Calu3 (cell line): Measurements from ENCODE around the gene SYPL1. TPM values are rescaled to one million over a fixed set of nuclear protein-coding genes. Genes with fewer than 3 reads are reported as not detected.

Experiments used
- BruUV-seq: library from RNA; stranded (reverse); fragments of 400-500 nt; replicated peaks from 2 replicates; lab custom pipeline; 2021; lab: Mats Ljungman, UMichigan
- CTCF ChIA-PET: fragments of 300-600 bp; sonication (Branson Sonifier 250); formaldehyde crosslinking; loops from one replicate; lab custom pipeline; 2022; ENCODE audit warnings: antibody characterized with exemption; lab: Charles Lee
- DNase-seq: peaks from one replicate; pipeline ENCODE4 v3.0.0; 2022
- H3K27ac Mint-ChIP-seq: one replicate; pipeline ENCODE4 v1.8.0; 2022; ENCODE audit warnings: mixed read lengths; ENCODE audit not compliant: unreplicated experiment
- H3K27me3 Mint-ChIP-seq: one replicate; pipeline ENCODE4 v1.8.0; 2022; ENCODE audit warnings: mixed read lengths; ENCODE audit not compliant: unreplicated experiment
- H3K36me3 Mint-ChIP-seq: one replicate; pipeline ENCODE4 v1.8.0; 2022; ENCODE audit warnings: mild to moderate bottlenecking, moderate library complexity, mixed read lengths; ENCODE audit not compliant: insufficient read depth, unreplicated experiment
- H3K4me1 Mint-ChIP-seq: one replicate; pipeline ENCODE4 v1.8.0; 2022; ENCODE audit warnings: mild to moderate bottlenecking, low read depth, mixed read lengths; ENCODE audit not compliant: unreplicated experiment
- H3K4me3 Mint-ChIP-seq: one replicate; pipeline ENCODE4 v1.8.0; 2022; ENCODE audit warnings: mild to moderate bottlenecking, low read depth, moderate library complexity, mixed read lengths; ENCODE audit not compliant: unreplicated experiment
- H3K9me3 Mint-ChIP-seq: one replicate; pipeline ENCODE4 v1.8.0; 2022; ENCODE audit warnings: low read depth, mixed read lengths; ENCODE audit not compliant: unreplicated experiment
- CTCF ChIP-seq: fragments of 200-600 bp; IDR thresholded peaks from one replicate; pipeline ENCODE4 v1.8.0; 2022; ENCODE audit warnings: antibody characterized with exemption; ENCODE audit not compliant: unreplicated experiment
- intact Hi-C: fragments of 100-400 bp; cut with micrococcal nuclease; formaldehyde crosslinking; loops from one replicate; pipeline ENCODE4 v1.10.0; 2022; ENCODE audit not compliant: unreplicated experiment
- total RNA-seq: library from RNA; stranded (reverse); gene quantifications from 2 replicates; pipeline ENCODE4 v1.2.3, GENCODE V29; 2022

Gene SYPL1
- total RNA-seq, 1 experiment from 2014 or later, result 88.3 TPM

GRCh38 chr7:106054156-106054910 lies 57.8 kb downstream of the SYPL1 start:
- peaks cover 16% of the 10 kb centered on the region for H3K4me1 Mint-ChIP-seq

GRCh38 chr7:106053109-106053508 lies 59.0 kb downstream of the SYPL1 start:
- no TSS peak for BruUV-seq
- Mint-ChIP-seq H3K9me3 (no peaks in the 10 kb centered on the region), H3K36me3 (no peaks in the 10 kb centered on the region), H3K27ac (no peak overlapping the region), H3K27me3 (peaks cover 36% of the 10 kb centered on the region), H3K4me1 (peaks cover 7% of the 10 kb centered on the region), H3K4me3 (no peak overlapping the region)
- no peak for TF ChIP-seq CTCF
- intact Hi-C loops, result no loop called here
- CTCF ChIA-PET, result no interaction called here
- no peak for DNase-seq

More at GRCh38 chr7:106054156-106054910, 57.8 kb downstream of the SYPL1 start:
- peaks cover 36% of the 10 kb centered on the region for H3K27me3 Mint-ChIP-seq
- H3K9me3 Mint-ChIP-seq, result no peaks in the 10 kb centered on the region
- H3K36me3 Mint-ChIP-seq, result no peaks in the 10 kb centered on the region
- no peak overlapping the region for H3K27ac Mint-ChIP-seq
- intact Hi-C loops, result no loop called here
- no peak overlapping the region for H3K4me3 Mint-ChIP-seq
- DNase-seq, result no peak
- TF ChIP-seq CTCF, result no peak
- CTCF ChIA-PET, result interaction anchor here (0.6 to 2.0 kb wide), 2 partner anchors 99 to 1900 kb away, joined by 5 to 7 read pairs; no protein-coding TSS in a partner anchor
- BruUV-seq, result no TSS peak

GRCh38 chr7:106052681-106053080 lies 59.4 kb downstream of the SYPL1 start:
- TF ChIP-seq CTCF, result no peak
- CTCF ChIA-PET, result no interaction called here
- H3K4me3 Mint-ChIP-seq, result no peak overlapping the region
- DNase-seq, result no peak
- no peak overlapping the region for H3K27ac Mint-ChIP-seq
- intact Hi-C loops, result no loop called here
- H3K4me1 Mint-ChIP-seq, result peaks cover 3% of the 10 kb centered on the region
- no peaks in the 10 kb centered on the region for H3K36me3 Mint-ChIP-seq
- no peaks in the 10 kb centered on the region for H3K9me3 Mint-ChIP-seq
- no TSS peak for BruUV-seq
- H3K27me3 Mint-ChIP-seq, result peaks cover 36% of the 10 kb centered on the region

- H3K4me3 Mint-ChIP-seq, result no peak overlapping the region
- H3K9me3 Mint-ChIP-seq, result no peaks in the 10 kb centered on the region
- TF ChIP-seq CTCF, result no peak
- intact Hi-C loops, result no loop called here
- no TSS peak for BruUV-seq
- no peak for DNase-seq
- H3K4me1 Mint-ChIP-seq, result no peaks in the 10 kb centered on the region
- H3K27ac Mint-ChIP-seq, result no peak overlapping the region
- CTCF ChIA-PET, result interaction anchor here (0.7 to 0.8 kb wide), 2 partner anchors 8 to 541 kb away, joined by 4 to 7 read pairs; no protein-coding TSS in a partner anchor
- H3K27me3 Mint-ChIP-seq, result peaks cover 41% of the 10 kb centered on the region
- no peaks in the 10 kb centered on the region for H3K36me3 Mint-ChIP-seq
These were observed 61.4 kb downstream of the SYPL1 start for GRCh38 chr7:106050746-106051117.
